HEK293T (cell line): ENCODE data around the gene TMEM209.

Source experiments
- CTCF ChIA-PET: fragments of 350-600 bp; formaldehyde crosslinking; extraction: SDS; loops from one replicate; lab custom pipeline; 2021; ENCODE audit warnings: antibody characterized with exemption, inconsistent platforms; lab: Yijun Ruan, JAX
- POLR2A ChIA-PET: fragments of 350-600 bp; formaldehyde crosslinking; extraction: SDS; loops from one replicate; lab custom pipeline; 2020; ENCODE audit warnings: antibody characterized with exemption, inconsistent platforms; lab: Yijun Ruan, JAX
- DNase-seq: peaks from one replicate; pipeline ENCODE4 v3.0.0; 2012; ENCODE audit warnings: mixed read lengths; ENCODE audit errors: extremely low spot score
- ARNT ChIP-seq: fragments of 450-650 bp; IDR thresholded peaks from 2 replicates; pipeline ENCODE4 v1.6.1; 2017; ENCODE audit warnings: mild to moderate bottlenecking
- BHLHE40 ChIP-seq: fragments of 450-650 bp; IDR thresholded peaks from 2 replicates; pipeline ENCODE4 v1.6.1; 2016; ENCODE audit warnings: mild to moderate bottlenecking, moderate library complexity, borderline replicate concordance
- CTBP1 ChIP-seq: fragments of 450-650 bp; IDR thresholded peaks from 2 replicates; pipeline ENCODE4 v1.6.1; 2016; ENCODE audit warnings: borderline replicate concordance
- ELF4 ChIP-seq: fragments of 450-650 bp; IDR thresholded peaks from 2 replicates; pipeline ENCODE4 v1.6.1; 2017; ENCODE audit warnings: antibody characterized with exemption
- FOXA1 ChIP-seq: fragments of 450-650 bp; IDR thresholded peaks from 2 replicates; pipeline ENCODE4 v1.6.1; 2016; ENCODE audit warnings: mild to moderate bottlenecking
- FOXK2 ChIP-seq: fragments of 450-650 bp; IDR thresholded peaks from 2 replicates; pipeline ENCODE4 v1.6.1; 2016; ENCODE audit warnings: mild to moderate bottlenecking
- FOXM1 ChIP-seq: fragments of 450-650 bp; IDR thresholded peaks from 2 replicates; pipeline ENCODE4 v1.6.1; 2017; ENCODE audit warnings: mild to moderate bottlenecking, borderline replicate concordance
- HDGF ChIP-seq: fragments of 450-650 bp; IDR thresholded peaks from 2 replicates; pipeline ENCODE4 v1.6.1; 2017; ENCODE audit warnings: antibody characterized with exemption, borderline replicate concordance
- L3MBTL2 ChIP-seq: fragments of 450-650 bp; conservative IDR thresholded peaks from 2 replicates; pipeline ENCODE4 v1.6.1; 2016; ENCODE audit warnings: mild to moderate bottlenecking
- LEF1 ChIP-seq: fragments of 450-650 bp; IDR thresholded peaks from 2 replicates; pipeline ENCODE4 v1.6.1; 2017; ENCODE audit warnings: mild to moderate bottlenecking, borderline replicate concordance
- NFRKB ChIP-seq: fragments of 450-650 bp; IDR thresholded peaks from 2 replicates; pipeline ENCODE4 v1.6.1; 2016; ENCODE audit warnings: mild to moderate bottlenecking, moderate library complexity
- PKNOX1 ChIP-seq: fragments of 450-650 bp; IDR thresholded peaks from 2 replicates; pipeline ENCODE4 v1.6.1; 2016
- SP1 ChIP-seq: fragments of 450-650 bp; IDR thresholded peaks from 2 replicates; pipeline ENCODE4 v1.6.1; 2017
- SUZ12 ChIP-seq: fragments of 450-650 bp; IDR thresholded peaks from 2 replicates; pipeline ENCODE4 v1.6.1; 2016; ENCODE audit warnings: mild to moderate bottlenecking
- TARDBP ChIP-seq: fragments of 450-650 bp; IDR thresholded peaks from 2 replicates; pipeline ENCODE4 v1.6.1; 2016
- ZNF384 ChIP-seq: fragments of 450-650 bp; IDR thresholded peaks from 2 replicates; pipeline ENCODE4 v1.6.1; 2016

TMEM209 gene

DNA sequence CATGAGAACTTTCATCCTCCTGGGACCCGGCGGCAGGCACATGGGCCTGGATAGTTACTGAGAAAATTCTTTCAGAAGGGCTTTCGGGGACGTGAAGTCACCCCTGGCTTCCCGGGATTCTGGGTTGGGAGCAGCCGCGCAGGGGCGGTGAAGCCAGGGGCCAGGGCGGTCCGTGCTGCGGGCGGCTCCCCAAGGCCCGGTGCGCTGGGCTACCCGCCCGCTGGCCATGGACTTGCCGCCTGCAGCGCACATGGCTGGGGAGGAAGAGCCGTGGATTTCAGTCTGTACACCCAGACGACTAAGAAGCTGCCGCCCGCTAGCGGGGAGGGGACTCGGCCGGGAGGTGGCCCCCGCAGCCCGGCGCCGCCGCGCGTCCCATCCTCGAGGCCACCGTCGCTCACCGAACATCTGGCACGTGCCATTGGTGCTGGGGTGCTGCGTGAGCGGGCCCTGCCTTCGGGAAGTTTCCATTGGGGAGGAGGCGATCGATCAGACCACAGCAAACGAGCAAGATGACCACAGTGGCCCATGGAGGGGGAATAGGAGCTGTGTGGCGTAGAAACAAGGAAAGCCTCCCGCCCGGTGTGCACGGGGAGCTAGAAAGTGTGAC lies 64.5 kb downstream of the TMEM209 start:
- no peak for TF ChIP-seq ELF4
- no peak for TF ChIP-seq SP1
- no peak for TF ChIP-seq LEF1
- TF ChIP-seq HDGF: no peak
- no peak for TF ChIP-seq FOXA1
- TF ChIP-seq PKNOX1: no peak
- no peak for TF ChIP-seq CTBP1
- no peak for TF ChIP-seq NFRKB
- TF ChIP-seq SUZ12: no peak
- no peak for TF ChIP-seq L3MBTL2
- no peak for TF ChIP-seq FOXM1
- CTCF ChIA-PET: no interaction called here
- no peak for DNase-seq
- POLR2A ChIA-PET: no interaction called here

DNA sequence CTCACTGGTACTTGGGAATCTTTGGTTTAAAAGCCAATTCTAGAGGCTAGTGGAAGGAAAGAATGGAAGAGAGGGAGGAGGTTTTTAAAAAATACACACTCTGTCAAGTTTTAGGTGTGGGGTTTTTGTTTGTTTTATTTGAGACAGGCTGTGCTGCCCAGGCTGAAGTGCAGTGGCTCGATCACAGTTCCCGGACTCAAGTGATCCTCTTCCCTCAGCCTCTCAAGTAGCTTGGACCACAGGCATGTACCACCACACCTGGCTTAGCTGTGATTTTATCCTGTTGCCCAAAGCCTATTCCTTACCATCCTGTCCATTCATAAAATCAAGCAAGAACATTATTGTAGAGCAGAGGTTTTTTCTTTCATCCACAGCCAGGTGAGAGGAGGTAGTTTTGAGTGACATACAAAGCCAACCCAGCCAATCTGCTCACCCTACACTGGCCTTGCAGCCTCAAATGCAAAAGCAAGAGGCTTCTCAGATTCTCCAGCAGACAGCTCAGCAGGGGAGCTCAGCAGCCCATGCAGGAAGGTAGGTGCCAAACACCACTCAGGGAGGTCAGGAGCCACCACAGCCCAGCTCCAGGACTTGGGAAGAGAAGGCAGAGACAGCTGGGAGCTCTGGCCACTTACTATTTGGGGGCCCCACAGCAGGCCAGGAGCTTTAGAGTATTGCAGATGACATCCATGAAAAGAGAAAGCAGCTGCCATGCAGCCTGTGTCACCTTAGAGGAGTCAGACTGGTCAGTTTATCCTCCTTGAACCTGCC lies 65.8 kb downstream of the TMEM209 start:
- ChIA-PET POLR2A (no interaction called here), CTCF (no interaction called here)
- no peak for TF ChIP-seq PKNOX1
- DNase-seq: no peak

DNA sequence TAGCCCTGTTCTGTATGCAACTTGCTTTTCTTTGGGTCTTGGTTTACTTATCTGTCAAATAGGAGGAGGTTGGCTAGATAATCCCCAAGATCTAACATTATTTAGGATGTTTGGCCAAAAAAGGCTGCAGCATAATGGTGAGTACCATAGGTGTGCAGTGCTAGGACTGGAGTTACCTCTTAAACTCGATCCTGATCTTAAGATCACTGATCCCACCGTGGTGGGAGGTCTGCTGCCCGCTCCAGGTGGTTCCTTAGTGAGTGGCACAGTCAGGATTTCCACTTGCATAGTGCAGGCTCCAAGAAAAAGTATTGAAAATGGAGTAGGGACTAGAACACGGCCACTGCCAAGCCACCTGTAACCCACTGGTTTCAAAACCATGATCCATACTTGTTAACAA lies 68.0 kb downstream of the TMEM209 start:
- TF ChIP-seq SUZ12: no peak
- no peak for TF ChIP-seq LEF1
- TF ChIP-seq CTBP1: no peak
- no peak for TF ChIP-seq BHLHE40
- no peak for TF ChIP-seq HDGF
- ChIA-PET POLR2A (no interaction called here), CTCF (no interaction called here)

GRCh38 chr7:130136579-130137167 lies 68.5 kb downstream of the TMEM209 start:
- no peak for DNase-seq
- ChIA-PET POLR2A (no interaction called here), CTCF (interaction anchor here (0.6 kb wide), 1 partner anchor 8 kb away, joined by 3 read pairs; no protein-coding TSS in a partner anchor)
- TF ChIP-seq ARNT (no peak), FOXK2 (no peak), LEF1 (no peak), PKNOX1 (no peak), L3MBTL2 (no peak), FOXM1 (no peak)

More for the DNA sequence above, 68.0 kb downstream of the TMEM209 start:
- DNase-seq: no peak

DNA sequence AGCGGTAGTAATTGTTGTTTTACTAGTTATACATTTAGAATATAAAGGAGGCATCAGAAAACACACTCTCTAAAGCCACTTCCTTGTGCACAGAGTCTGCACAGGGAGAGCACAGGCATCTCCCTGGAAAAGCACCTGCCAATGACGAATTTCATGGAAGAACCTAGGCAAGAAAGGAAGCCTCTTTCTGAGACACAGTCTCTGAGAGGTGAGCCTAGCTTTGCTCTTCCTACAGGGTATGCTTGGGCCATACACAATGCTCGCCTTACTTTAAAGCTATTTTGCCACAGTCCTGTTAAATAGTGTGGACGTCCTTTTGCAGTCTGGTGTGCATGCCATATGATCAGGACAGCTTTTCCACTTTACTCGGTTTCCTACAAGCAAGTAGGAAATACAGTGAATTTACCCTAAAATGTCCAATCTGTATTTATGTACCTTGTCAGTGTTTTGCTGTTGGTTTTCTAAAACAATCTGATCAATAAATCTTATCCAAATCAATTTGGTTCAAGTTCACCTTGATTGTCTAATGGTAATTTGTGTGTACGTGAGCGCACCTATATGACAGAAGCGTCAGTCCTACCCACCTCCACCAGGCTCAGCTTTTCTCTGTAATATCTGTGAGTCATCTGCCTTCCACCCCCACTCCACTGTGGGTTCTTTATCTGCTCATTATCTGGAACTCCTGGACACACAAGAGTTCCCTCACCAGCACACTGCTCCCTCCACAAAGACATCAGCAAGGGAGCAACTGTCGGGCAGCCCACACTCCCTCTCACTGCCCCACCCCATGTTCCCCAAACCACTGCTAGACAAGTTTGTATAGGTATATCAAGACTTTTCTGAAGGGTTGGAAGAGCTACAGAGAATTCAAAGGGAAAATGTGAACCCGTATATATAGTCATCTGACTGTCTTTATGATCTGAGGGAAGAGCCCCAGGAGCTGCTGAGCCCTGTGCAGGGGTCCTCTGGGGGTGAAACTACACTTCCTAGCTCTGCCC lies 69.7 kb downstream of the TMEM209 start:
- CTCF ChIA-PET: interaction anchor here (0.6 kb wide), 1 partner anchor 9 kb away, joined by 3 read pairs; no protein-coding TSS in a partner anchor
- TF ChIP-seq FOXK2 (no peak), SUZ12 (no peak), ZNF384 (no peak), CTBP1 (no peak), ELF4 (no peak), PKNOX1 (no peak), TARDBP (no peak), FOXA1 (no peak), NFRKB (no peak), L3MBTL2 (no peak)
- POLR2A ChIA-PET: no interaction called here

More for the DNA sequence above, 69.7 kb downstream of the TMEM209 start:
- no peak for DNase-seq
